IPS DF 6.9 (cell line): Measurements from ENCODE around the gene PRKAG2.

Source experiments
- DNase-seq: peaks from one replicate; pipeline ENCODE4 v3.0.0-alpha.2; 2013; ENCODE audit warnings: low read depth, low spot score
- H3K27ac ChIP-seq: one replicate; pipeline ENCODE4 v1.5.1; 2013; ENCODE audit warnings: low read length, control low read depth
- H3K27me3 ChIP-seq: 2 replicates; pipeline ENCODE4 v1.6.1; 2013; ENCODE audit warnings: mild to moderate bottlenecking, low read length; ENCODE audit not compliant: control insufficient read depth, insufficient read depth
- H3K36me3 ChIP-seq: 2 replicates; pipeline ENCODE4 v1.6.1; 2013; ENCODE audit warnings: low read length; ENCODE audit not compliant: control insufficient read depth, insufficient read depth
- H3K4me1 ChIP-seq: 2 replicates; pipeline ENCODE4 v1.6.1; 2013; ENCODE audit warnings: low read length; ENCODE audit not compliant: control insufficient read depth, insufficient read depth
- H3K4me3 ChIP-seq: 2 replicates; pipeline ENCODE4 v1.5.1; 2013; ENCODE audit warnings: mild to moderate bottlenecking, low read length
- H3K9me3 ChIP-seq: 2 replicates; pipeline ENCODE4 v1.6.1; 2013; ENCODE audit warnings: low read length, inconsistent platforms; ENCODE audit not compliant: control insufficient read depth, insufficient read depth
- WGBS: extraction: QIAGEN DNeasy Blood & Tissue Kit; methylation state at CpG from one replicate; pipeline ENCODE4 v1.1.7; 2013; ENCODE audit warnings: mixed read lengths, missing lambda C conversion rate; ENCODE audit not compliant: insufficient read length, insufficient coverage; 5-methylcytosine and 5-hydroxymethylcytosine counted together

PRKAG2 gene

GRCh38 chr7:151683615-151684407 lies 193.1 kb downstream of the PRKAG2 start:
- H3K27ac ChIP-seq, result no peak overlapping the region
- no peaks in the 10 kb centered on the region for H3K27me3 ChIP-seq
- H3K4me1 ChIP-seq, result peaks cover 4% of the 10 kb centered on the region
- WGBS, result no CpG with 5 or more reads among the region's 18 CpGs
- no peaks in the 10 kb centered on the region for H3K36me3 ChIP-seq
- H3K4me3 ChIP-seq, result no peak overlapping the region
- no peaks in the 10 kb centered on the region for H3K9me3 ChIP-seq
- DNase-seq, result no peak

- Histone ChIP-seq H3K36me3 (no peaks in the 10 kb centered on the region), H3K27ac (no peak overlapping the region), H3K9me3 (no peaks in the 10 kb centered on the region), H3K4me3 (no peak overlapping the region), H3K4me1 (peaks cover 1% of the 10 kb centered on the region; the same call in 1 of the 2 replicates), H3K27me3 (no peaks in the 10 kb centered on the region)
- WGBS, result no CpG with 5 or more reads among the region's 14 CpGs
- DNase-seq, result no peak
Measured at GRCh38 chr7:151682831-151683614, 193.9 kb downstream of the PRKAG2 start.

GRCh38 chr7:151681726-151682125 lies 195.2 kb downstream of the PRKAG2 start:
- no CpG with 5 or more reads among the region's 3 CpGs for WGBS
- no peak overlapping the region for H3K27ac ChIP-seq
- no peak for DNase-seq
- no peaks in the 10 kb centered on the region for H3K4me1 ChIP-seq
- H3K36me3 ChIP-seq, result no peaks in the 10 kb centered on the region
- no peaks in the 10 kb centered on the region for H3K27me3 ChIP-seq
- H3K9me3 ChIP-seq, result no peaks in the 10 kb centered on the region
- H3K4me3 ChIP-seq, result no peak overlapping the region

- Histone ChIP-seq H3K27ac (no peak overlapping the region), H3K4me3 (no peak overlapping the region), H3K27me3 (no peaks in the 10 kb centered on the region), H3K36me3 (no peaks in the 10 kb centered on the region), H3K4me1 (no peaks in the 10 kb centered on the region), H3K9me3 (no peaks in the 10 kb centered on the region)
- no CpG with 5 or more reads among the region's 7 CpGs for WGBS
- no peak for DNase-seq
Measured at GRCh38 chr7:151680810-151681209, 196.1 kb downstream of the PRKAG2 start.

GRCh38 chr7:151679881-151680612 lies 196.9 kb downstream of the PRKAG2 start:
- Histone ChIP-seq H3K27me3 (no peaks in the 10 kb centered on the region), H3K4me1 (no peaks in the 10 kb centered on the region), H3K36me3 (no peaks in the 10 kb centered on the region), H3K9me3 (no peaks in the 10 kb centered on the region), H3K27ac (no peak overlapping the region), H3K4me3 (no peak overlapping the region)
- no CpG with 5 or more reads among the region's 11 CpGs for WGBS
- DNase-seq, result no peak

- Histone ChIP-seq H3K9me3 (no peaks in the 10 kb centered on the region), H3K36me3 (no peaks in the 10 kb centered on the region), H3K4me1 (no peaks in the 10 kb centered on the region), H3K27ac (no peak overlapping the region), H3K27me3 (no peaks in the 10 kb centered on the region), H3K4me3 (no peak overlapping the region)
- no CpG with 5 or more reads among the region's 8 CpGs for WGBS
- DNase-seq, result no peak
Measured at GRCh38 chr7:151679071-151679708, 197.7 kb downstream of the PRKAG2 start.

- WGBS, result no CpG with 5 or more reads among the region's 6 CpGs
- H3K4me3 ChIP-seq, result no peak overlapping the region
- H3K36me3 ChIP-seq, result no peaks in the 10 kb centered on the region
- no peak overlapping the region for H3K27ac ChIP-seq
- no peaks in the 10 kb centered on the region for H3K9me3 ChIP-seq
- no peak for DNase-seq
- no peaks in the 10 kb centered on the region for H3K4me1 ChIP-seq
- no peaks in the 10 kb centered on the region for H3K27me3 ChIP-seq
Measured at GRCh38 chr7:151678227-151678604, 198.7 kb downstream of the PRKAG2 start.

GRCh38 chr7:151677581-151678226 lies 199.2 kb downstream of the PRKAG2 start:
- H3K27ac ChIP-seq, result no peak overlapping the region

GRCh38 chr7:151676759-151677158 lies 200.2 kb downstream of the PRKAG2 start:
- no peaks in the 10 kb centered on the region for H3K4me1 ChIP-seq
- no peak overlapping the region for H3K4me3 ChIP-seq
- DNase-seq, result no peak
- H3K27me3 ChIP-seq, result no peaks in the 10 kb centered on the region
- no peaks in the 10 kb centered on the region for H3K36me3 ChIP-seq
- H3K27ac ChIP-seq, result no peak overlapping the region
- WGBS, result no CpG with 5 or more reads among the region's 11 CpGs
- H3K9me3 ChIP-seq, result no peaks in the 10 kb centered on the region

More at GRCh38 chr7:151677581-151678226, 199.2 kb downstream of the PRKAG2 start:
- no peak overlapping the region for H3K4me3 ChIP-seq
- WGBS, result 100% methylated on average over 1 of the region's 14 CpGs
- H3K27me3 ChIP-seq, result no peaks in the 10 kb centered on the region
- no peaks in the 10 kb centered on the region for H3K36me3 ChIP-seq
- no peaks in the 10 kb centered on the region for H3K4me1 ChIP-seq
- no peaks in the 10 kb centered on the region for H3K9me3 ChIP-seq
- DNase-seq, result no peak
